ENCODE results near the gene GPC5.

Gene GPC5

DNA sequence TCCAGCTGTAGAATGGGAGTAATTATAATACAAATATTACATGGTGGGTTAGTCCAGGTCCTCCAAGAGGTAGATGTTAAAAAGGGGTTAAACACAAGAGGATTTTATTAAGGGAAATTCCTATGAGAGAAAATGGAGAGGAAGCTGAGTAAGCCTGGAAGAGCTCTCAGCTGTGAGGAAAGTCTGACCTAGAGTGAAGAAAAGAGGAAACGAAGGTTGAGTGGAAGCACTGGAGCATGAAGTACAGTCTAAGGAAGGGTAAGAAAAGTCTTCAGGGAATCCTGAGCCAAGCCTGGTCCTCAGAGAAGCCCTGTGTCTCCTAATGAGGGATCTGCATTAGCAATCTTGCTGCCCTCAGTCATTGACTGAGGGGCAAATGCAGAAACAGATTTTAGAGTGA, 506.2 kb downstream of the GPC5 start:
- DNase-seq, result no peak

DNA sequence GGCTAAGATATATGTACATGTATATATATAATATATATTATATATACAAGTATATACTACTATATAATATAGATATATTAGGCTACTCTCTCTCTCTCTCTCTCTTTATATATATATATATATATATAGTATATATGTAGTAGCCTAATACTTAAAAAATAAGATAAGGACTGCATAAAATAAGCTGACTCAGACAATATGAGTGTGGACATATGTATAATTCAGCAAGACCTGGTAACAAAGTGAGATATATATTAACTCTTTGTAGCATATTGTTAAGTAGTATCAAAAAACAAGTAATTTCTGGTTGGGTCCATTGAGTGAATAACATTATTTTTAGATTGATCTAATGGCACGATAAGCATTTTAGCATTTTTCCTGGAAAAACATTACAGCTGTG, 509.0 kb downstream of the GPC5 start:
- DNase-seq, result no peak

DNA sequence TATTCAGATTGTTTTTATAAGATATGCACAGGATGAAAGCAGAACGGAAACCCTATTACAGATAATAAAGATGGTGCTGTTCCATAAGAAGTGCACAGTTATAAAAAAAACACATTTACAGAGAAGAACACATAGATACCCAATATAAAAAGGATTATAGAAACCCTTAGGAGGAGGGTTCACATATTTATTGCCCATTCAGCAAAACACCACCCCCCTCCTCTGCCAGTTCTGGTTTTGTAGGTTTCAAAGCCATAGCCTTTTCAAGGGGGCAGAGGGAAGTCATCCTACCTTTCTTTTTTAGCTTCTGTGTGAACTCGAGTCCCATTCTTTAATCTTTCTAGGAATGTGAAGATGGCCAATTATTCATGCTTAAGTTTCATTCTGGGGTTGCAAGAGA, 511.2 kb downstream of the GPC5 start:
- DNase-seq, result no peak

DNA sequence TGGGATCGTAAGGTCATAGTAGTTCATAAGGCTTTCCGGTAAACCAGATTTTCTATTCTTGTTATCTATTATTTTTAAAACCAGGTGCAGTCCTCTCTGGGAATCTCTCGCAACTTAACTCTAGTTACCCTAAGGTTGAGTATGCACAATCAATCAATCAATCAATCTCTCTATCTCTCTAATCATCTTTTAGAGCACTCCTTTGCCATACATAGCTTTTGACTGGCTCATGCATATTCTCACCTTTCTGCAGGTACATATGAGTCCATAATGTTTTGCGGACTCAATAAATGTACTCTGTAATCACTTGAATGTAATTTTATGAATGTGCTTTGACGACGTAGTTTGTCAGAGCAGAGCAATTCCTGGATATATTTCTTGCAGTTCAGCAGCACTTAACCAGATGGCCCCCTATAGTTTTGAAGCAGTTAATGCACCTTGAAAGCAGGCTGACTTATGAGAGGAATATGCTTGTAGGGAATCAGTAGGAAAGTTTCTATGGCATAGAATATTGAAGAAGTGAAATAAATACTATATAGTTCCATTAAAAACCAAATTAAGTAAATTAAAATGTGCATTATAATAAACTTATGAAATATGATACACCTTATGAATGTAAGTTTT, 524.7 kb downstream of the GPC5 start:
- no peak for DNase-seq

DNA sequence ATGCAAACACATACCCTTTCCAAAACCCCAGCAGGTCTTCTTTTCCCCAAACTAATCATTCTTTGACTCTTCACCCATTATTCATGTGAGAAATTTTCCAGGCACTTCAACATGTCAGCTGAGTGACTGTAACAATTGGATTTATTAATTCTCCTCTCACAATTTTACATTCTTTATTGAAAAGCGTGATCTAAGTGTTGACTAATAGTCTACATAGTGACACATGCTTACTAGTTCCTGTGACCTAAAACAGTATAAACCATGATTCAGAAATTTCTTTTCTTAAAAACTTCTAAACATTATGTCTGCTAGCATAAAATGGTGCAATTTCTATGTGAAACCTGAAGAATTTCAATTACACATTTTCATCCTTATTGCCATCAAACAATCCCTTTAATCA, 532.3 kb downstream of the GPC5 start:
- DNase-seq, result no peak

DNA sequence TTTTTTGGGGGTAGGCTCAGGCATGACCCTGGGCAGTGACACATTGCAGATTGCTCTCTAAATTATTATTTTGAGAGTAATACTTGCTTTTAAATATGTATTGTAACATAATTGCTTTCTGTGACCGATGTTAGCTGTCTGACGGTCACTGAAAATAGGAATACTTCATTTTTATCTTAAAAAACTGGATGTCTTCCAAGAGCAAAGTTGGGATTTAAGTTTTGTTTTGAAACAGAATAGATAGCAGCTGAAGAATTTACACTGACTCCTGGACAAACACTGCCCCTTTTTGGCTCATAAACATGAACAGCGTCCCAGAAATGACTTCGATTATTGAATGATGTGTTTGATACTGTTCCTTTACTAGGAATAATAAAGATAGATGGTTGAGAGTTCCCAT, 535.9 kb downstream of the GPC5 start:
- no peak for DNase-seq

DNA sequence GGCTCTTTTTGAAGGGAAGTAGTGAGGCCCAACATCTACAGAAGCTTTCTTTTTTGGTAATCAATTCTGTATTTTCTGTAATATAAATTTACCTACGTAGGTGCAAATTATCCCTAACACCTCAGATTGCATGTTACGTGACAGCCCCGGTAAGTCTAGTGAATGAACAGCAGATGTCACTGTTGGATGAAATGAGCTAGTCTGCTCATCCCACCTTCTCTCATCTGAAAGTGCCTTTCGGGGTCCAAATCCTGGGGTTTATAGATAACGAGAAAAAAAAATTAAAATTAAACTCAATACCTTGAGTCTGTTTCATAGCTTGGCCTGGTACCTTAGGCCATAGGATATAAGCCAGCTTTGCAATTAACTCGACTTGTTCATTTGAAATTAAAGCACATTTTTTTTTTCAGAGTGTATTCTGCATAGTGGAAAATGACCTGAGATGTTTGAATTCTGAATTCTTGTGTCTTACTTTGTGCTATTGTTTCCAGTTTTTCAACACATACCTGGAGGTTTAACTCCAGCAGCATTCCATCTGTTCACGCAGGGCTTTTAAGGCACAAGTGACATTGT, 548.2 kb downstream of the GPC5 start:
- no peak for DNase-seq

DNA sequence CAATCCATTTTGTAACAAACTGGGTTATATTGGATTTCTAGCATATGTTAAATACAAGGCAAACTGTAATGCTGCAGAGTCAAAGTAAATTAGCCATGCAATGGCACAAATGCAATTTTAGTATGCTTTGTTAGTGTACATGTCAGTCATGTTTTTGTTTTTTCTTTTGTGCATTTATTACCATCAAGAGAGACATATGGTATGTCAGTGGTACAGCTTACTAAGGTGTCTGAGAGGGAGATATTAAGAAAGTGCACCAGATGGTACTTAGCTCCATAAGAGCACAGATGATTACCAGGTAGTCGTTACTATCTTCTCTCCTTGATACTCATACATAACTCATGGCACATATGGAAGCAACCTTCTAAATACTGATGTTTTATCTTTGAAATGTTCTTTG, 550.3 kb downstream of the GPC5 start:
- no peak for DNase-seq

DNA sequence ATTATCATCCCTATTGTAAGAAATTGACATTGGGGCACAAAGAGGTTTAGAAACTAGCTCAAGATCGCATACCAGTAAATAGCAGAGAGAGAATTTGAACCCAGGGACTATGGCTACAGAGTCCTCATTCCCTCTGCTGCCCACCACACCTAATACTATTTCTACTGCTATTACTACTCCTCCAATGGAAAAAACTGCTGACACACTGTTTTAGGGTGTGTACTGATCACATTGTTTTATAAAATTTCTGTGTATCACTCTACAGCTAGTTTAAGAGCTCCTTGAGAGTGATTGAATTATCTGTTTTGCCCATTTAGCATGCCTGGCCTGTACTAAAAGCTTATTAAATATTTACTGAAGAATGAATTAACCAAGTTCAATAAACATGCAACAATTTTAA, 552.4 kb downstream of the GPC5 start:
- no peak for DNase-seq

DNA sequence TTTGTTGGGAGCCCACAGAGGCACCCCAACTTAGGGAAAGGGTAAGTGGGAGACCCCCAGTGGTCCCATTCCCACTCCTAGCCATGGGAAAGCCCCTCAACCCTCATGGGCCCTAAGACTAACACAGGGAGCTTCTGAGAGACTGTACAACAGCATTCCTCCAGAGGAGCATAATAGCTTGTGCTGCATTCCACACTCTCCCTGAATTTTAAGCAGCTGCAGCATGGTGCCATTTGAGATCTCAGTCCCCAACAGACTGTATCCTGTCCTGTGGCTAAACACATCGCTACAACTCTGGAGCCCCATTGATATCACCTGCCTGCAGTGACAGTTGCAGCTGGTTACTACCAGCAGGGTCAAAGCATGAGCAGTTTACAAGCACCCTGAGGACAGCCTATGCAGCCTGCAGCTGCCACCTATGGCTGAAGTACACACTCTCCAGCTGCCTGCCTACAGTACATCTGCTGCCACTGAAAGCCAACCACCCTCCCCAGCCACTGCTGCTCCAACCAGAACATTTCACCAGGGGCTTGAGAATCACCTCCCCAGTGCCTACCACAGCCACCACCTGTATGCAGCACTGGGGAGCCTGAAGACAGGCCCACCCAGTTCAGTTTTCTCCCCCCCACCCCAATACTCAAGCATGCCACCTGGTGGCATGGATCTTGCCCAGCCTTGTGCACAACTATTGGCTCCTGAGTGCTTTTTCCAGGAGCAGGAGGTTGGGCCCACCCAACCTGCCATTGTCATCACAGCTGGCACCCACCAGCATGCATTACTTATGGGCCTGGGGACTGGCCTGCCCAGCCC, 557.3 kb downstream of the GPC5 start:
- no peak for DNase-seq

DNA sequence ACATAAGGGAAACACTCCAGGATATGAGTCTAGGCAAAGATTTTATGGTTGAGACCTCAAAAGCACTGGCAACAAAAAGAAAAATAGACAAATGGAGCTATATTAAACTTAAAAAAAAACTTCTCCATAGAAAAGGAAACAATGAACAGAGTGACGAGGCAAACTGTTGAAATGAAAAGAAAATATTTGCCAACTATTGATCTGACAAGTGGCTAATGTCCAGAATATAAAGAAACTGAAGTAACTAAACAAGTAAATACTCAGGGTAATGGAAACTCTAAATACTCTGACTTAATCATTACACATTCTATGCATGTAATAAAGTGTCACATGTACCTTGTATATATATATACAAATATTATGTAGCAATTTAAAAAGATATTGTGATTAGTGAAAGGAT, 562.5 kb downstream of the GPC5 start:
- DNase-seq, result no peak

DNA sequence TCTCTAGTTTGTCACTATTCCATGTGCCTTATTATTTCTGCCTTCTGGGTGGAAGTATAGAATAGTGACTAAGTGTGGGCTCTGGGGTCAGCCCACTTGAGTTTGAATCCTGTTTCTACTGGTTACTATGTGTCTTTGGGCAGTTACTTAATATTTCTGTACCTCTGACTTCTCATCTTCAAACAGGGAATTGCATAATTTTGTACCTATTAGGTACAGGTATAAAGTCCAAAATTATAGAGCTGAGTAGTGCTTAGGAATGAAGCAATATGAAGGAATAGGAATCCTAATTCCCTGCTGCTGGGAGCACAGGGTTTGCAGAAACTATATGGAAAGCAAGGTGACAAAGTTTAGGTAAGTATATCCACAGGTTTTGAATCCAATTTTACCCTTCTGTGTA, 564.5 kb downstream of the GPC5 start:
- DNase-seq, result no peak

DNA sequence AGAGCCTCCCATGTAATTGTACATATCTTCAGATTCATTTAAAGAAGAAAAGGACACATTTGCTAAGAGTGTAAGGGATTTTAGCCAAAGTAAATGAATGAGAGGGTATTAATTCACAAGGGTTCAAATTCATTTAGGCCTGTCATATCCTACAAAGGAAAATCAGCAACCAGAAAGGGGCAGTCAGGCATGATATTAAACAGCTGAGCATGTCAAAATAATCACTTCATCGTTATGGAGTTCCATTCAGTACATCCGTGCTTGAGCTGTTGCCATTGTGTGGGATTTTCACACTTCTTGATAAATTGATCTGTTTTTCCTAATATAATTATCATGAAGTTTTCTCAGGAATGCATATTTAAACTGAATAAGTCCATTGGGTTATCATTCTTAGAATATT, 567.1 kb downstream of the GPC5 start:
- no peak for DNase-seq

DNA sequence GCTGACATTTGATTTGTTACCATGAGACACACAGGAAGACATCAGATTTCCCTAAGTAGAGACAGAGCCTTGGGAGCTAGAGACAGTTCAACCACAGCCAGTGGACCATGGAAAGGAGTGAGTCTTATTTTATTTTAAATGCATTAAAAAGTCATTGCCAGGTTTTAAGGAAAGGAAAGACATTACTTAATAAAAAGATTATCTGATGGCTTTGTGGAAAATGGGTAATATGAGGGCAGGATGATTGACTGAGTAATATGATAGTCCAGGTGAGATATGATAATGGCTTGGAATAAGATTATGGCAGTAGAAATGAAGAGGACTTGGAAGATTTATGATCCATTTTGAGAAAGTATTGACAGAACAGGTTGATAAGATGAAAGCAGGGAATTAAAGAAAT, 580.1 kb downstream of the GPC5 start:
- no peak for DNase-seq

DNA sequence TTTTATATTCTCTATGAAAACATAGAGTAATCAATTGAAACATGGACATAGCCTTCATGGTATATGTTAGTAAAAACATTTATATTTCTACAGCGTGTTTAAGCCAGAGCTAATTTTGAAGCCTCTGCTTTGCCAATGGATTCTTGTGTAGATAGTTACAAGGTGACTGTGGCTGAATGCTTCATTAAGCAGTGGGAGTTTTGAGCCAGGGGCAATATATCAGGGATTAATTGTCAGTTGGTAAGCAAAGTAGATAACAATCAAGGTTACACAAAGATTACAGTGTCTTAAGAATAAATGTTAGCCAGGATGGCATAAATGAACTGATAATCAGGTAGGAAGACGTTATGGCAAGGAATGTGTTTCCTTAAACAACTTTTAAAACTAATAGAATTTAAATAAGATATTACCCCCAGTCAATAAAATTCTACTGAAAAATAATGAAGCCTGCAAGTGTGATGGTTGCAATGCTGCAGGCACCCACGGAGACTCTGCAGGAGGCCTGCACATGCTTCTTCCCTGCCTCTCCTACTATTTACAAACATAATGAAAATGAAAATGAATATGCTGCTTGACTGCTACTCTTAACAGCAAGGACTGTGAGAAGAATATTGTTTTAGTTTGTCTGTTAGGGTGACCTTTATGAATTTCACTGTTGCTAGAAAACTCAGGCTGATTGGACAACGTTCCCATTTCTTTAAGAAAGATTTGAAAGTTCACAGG, 588.5 kb downstream of the GPC5 start:
- DNase-seq, result no peak

DNA sequence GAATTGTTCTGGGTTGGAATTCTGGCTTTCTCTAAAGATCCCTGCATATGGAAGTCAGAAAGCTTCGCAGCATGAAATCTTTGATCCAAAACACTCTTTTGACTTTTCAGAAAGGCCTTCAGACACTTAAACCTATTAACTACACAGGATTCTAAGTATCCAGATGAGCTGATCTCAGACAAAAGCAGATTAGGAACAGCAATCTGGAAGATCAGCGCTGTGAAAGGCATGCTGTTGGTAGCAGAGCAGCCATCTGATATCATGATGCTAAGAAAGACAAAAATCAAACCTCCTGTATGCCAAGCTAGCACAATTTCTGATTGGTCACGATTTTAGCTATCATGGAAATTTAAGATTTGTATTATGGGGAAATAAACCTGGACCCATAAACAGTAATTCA, 589.9 kb downstream of the GPC5 start:
- DNase-seq, result no peak

DNA sequence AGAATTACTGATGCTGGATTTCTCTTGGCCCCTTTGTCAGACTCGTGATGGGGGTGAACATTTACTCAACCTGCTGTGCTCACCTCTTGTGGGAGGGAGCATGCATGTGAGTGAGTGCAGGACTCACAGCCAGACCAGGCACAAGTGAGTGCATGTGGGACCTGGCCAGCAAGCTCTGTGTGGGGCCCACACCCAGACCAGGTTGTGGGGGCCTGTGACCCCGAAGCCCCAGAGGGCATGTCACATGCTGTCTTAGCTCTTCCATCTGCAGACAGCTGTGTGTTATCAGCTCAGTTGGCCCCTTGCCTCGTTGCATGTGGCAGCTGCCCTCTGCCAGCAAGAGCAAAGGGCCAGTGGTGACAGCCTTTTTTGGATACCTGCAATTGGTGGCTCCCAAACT, 614.4 kb downstream of the GPC5 start:
- DNase-seq, result no peak

DNA sequence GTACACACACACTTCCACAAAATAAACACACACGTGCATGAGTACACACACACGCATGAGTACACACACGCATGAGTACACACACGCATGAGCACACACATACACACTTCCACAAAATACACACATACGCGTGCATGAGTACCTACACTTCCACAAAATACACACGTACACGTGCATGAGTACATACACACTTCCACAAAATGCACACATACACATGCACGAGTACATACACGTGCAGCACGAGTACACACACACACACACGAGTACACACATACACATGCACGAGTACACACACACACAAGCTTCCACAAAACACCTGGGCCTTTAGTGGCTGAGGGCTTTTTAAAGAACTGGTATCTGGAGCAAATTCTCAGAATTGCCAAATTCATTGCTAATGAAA, 619.3 kb downstream of the GPC5 start:
- no peak for DNase-seq

DNA sequence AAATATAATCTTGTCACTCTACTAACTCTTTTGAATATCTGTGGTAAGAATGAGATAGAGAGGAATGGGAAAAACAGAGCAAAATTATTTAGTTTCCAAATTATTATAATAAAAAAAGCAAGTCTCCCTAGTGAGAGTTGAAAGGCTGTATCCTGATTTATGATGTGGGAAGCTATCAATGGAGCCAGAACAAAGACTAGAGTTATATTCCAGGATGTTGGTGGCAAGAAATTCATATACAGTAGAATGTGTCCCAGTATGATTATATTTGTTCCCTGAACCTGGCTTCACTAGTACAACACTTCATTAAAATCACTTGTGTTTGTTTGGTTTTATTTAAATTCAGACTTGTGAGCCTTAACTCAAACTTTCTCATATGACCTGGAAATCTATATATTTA, 630.3 kb downstream of the GPC5 start:
- DNase-seq, result no peak

DNA sequence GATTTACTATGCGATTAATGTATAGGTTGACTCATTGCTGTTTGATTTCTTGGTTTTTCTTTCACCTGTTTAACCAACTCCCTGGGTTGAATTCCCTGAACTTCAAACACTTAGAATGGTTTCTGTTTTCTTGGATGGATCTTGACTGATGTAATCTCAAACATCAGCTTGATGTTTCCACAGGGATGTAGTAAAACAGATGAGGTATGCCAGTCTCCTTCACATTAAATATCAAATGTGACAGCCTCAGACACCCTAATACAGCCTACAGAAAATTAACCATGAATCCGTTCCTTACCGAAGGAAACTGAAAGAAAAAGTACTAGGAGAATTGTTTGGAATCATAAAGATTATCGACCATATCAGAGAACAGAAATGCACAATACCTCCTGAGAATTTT, 631.2 kb downstream of the GPC5 start:
- DNase-seq, result no peak

DNA sequence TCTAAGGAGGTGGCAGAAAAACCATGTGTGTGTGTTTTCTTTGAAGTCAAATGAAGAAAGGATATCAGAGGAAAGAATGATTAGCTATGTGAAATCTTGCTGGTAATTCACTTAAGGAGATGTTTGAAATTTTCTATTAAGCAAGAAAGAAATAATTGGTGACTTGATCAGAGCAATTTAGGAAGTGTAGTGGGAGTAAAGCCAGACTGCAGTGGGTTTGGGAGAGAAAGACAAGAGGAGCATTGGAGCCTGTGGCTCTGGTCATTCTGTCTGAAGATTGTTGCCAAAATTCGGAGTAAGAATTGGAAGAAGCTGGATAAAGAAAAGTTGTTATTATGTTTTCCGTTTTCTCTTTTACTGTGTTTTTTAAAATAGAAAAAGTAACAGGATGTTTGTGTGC, 640.5 kb downstream of the GPC5 start:
- no peak for DNase-seq

DNA sequence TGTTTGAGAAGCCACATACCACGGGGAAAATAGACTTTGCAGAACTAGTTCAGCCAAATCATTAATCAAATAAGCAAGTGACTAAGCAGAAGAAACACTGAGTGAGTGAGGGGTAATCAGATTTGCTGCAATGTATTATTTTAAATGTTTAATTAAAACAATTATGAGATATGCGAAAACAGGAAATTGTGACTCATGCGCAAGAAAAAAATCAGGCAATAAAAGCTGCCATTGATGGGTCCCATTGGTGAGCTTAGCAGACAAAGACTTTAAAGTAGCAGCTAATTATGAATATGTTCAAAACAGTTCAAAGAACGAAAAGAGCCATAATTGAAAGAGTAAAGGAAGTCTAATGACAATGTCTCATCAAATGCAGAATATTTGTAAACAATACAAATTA, 644.1 kb downstream of the GPC5 start:
- DNase-seq, result no peak

DNA sequence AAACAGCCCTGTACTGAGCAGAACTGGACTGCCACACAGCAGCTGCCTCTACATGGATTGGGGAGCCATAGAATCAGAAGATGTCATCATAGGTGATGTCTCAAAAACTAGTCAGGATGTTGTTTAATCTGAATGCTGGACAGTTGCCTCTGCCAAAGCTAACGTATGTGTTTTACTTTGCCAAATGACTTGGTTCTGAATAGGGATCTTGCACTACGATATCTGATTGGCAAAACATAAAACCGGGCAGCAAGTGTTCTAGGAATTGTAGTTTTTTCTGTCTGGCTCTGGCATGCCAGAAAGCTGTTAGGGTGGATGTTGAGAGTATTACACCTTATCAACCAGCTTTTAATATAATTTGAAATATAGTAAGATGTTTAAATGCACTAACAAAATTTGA, 645.9 kb downstream of the GPC5 start:
- DNase-seq, result no peak

DNA sequence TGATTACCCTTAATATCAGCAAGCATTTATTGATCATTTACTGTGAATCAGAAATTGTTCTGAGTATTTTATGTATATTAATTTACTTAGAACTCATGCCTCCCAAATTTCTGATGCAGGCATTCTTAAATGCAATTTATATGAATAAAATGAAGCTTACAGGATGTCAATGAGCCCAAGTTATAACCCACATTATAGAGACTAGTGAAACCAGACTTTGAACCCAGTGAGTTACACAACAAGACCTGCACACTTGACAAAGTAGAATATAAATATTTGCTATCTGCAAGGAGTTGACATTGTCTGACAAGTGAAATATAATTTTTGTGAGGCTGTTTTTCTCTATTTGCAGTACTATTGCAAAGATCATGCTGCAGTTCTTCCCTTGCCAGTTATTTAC, 656.0 kb downstream of the GPC5 start:
- no peak for DNase-seq
